WTC11 (cell line): ENCODE measurements around the gene EBF3.

Experiments used
- ATF1 ChIP-seq: sonication (generic); formaldehyde crosslinking; IDR thresholded peaks from 2 replicates; pipeline ENCODE4 v1.8.1; 2023; ENCODE audit warnings: mild to moderate bottlenecking, moderate library complexity, missing genetic modification reagents
- FOXP1 ChIP-seq: sonication (generic); formaldehyde crosslinking; IDR thresholded peaks from 2 replicates; pipeline ENCODE4 v1.8.0; 2022; ENCODE audit warnings: missing genetic modification reagents, mild to moderate bottlenecking, moderate library complexity, borderline replicate concordance
- KAT7 ChIP-seq: sonication (generic); formaldehyde crosslinking; IDR thresholded peaks from 2 replicates; pipeline ENCODE4 v1.8.1; 2023; ENCODE audit warnings: missing genetic modification reagents, mild to moderate bottlenecking, borderline replicate concordance
- TF ChIP-seq, protein P1 (sequence below): fragments of 200-600 bp; IDR thresholded peaks from 2 replicates; pipeline ENCODE4 v1.8.0; 2022; ENCODE audit warnings: antibody characterized with exemption
- TF ChIP-seq, protein P2 (sequence below): sonication (generic); formaldehyde crosslinking; IDR thresholded peaks from 2 replicates; pipeline ENCODE4 v1.8.0; 2022; ENCODE audit warnings: mild to moderate bottlenecking, missing genetic modification reagents
- TF ChIP-seq, protein P3 (sequence below): sonication (generic); formaldehyde crosslinking; IDR thresholded peaks from 2 replicates; pipeline ENCODE4 v1.8.1; 2023; ENCODE audit warnings: mild to moderate bottlenecking, missing genetic modification reagents, moderate library complexity
- TF ChIP-seq, protein P4 (sequence below): sonication (generic); formaldehyde crosslinking; IDR thresholded peaks from 2 replicates; pipeline ENCODE4 v1.8.0; 2022; ENCODE audit warnings: mild to moderate bottlenecking, missing genetic modification reagents
- TF ChIP-seq, protein P5 (sequence below): sonication (generic); formaldehyde crosslinking; IDR thresholded peaks from 2 replicates; pipeline ENCODE4 v1.8.1; 2023; ENCODE audit warnings: mild to moderate bottlenecking, missing genetic modification reagents
- TF ChIP-seq, protein P6 (sequence below): sonication (generic); formaldehyde crosslinking; conservative IDR thresholded peaks from 2 replicates; pipeline ENCODE4 v1.8.1; 2023; ENCODE audit warnings: mild to moderate bottlenecking, low read depth, missing genetic modification reagents, moderate library complexity

DNA sequence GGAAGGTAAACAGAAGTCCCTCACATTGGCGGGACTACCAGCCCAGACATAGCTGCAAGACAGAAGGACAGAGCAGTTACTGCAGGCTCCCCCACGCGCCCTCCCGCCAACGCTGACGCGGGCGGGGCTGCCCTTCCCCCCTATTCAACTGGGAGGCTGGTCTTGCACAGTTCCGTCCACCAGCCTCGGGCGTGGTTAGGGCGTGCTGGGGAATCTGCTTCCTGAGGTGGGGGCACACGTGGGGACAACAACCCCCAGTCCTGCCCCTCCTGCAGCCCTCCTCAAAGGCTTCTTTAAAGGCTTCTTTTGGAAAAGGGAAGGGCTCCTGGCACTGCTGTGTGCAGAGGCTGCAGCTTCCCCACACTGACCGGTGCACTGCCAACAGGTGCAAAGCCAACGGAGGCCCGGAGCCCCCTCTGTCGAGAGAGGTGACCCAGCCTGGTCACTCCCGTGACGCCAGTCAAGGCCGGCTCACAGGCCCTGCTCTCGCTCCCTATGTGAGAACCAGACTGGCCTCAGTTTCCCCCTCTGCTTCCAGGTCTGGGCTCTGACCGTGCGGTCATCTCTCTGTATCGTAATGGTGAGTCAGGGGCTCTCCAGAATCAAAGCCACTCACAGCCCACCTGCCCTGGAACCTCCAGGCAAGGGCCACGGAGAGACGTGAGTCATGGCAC lies 126.0 kb downstream of the EBF3 start:
- TF ChIP-seq, protein P1, sequence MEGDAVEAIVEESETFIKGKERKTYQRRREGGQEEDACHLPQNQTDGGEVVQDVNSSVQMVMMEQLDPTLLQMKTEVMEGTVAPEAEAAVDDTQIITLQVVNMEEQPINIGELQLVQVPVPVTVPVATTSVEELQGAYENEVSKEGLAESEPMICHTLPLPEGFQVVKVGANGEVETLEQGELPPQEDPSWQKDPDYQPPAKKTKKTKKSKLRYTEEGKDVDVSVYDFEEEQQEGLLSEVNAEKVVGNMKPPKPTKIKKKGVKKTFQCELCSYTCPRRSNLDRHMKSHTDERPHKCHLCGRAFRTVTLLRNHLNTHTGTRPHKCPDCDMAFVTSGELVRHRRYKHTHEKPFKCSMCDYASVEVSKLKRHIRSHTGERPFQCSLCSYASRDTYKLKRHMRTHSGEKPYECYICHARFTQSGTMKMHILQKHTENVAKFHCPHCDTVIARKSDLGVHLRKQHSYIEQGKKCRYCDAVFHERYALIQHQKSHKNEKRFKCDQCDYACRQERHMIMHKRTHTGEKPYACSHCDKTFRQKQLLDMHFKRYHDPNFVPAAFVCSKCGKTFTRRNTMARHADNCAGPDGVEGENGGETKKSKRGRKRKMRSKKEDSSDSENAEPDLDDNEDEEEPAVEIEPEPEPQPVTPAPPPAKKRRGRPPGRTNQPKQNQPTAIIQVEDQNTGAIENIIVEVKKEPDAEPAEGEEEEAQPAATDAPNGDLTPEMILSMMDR = no peak
- TF ChIP-seq ATF1 (CRISPR knock-in tag) = no peak
- TF ChIP-seq KAT7 (CRISPR knock-in tag) = no peak
- TF ChIP-seq, protein P2, sequence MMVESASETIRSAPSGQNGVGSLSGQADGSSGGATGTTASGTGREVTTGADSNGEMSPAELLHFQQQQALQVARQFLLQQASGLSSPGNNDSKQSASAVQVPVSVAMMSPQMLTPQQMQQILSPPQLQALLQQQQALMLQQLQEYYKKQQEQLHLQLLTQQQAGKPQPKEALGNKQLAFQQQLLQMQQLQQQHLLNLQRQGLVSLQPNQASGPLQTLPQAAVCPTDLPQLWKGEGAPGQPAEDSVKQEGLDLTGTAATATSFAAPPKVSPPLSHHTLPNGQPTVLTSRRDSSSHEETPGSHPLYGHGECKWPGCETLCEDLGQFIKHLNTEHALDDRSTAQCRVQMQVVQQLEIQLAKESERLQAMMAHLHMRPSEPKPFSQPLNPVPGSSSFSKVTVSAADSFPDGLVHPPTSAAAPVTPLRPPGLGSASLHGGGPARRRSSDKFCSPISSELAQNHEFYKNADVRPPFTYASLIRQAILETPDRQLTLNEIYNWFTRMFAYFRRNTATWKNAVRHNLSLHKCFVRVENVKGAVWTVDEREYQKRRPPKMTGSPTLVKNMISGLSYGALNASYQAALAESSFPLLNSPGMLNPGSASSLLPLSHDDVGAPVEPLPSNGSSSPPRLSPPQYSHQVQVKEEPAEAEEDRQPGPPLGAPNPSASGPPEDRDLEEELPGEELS (CRISPR knock-in tag) = no peak
- no peak for TF ChIP-seq FOXP1 (CRISPR knock-in tag)
- TF ChIP-seq, protein P3, sequence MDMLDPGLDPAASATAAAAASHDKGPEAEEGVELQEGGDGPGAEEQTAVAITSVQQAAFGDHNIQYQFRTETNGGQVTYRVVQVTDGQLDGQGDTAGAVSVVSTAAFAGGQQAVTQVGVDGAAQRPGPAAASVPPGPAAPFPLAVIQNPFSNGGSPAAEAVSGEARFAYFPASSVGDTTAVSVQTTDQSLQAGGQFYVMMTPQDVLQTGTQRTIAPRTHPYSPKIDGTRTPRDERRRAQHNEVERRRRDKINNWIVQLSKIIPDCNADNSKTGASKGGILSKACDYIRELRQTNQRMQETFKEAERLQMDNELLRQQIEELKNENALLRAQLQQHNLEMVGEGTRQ (CRISPR knock-in tag) = no peak
- TF ChIP-seq, protein P4, sequence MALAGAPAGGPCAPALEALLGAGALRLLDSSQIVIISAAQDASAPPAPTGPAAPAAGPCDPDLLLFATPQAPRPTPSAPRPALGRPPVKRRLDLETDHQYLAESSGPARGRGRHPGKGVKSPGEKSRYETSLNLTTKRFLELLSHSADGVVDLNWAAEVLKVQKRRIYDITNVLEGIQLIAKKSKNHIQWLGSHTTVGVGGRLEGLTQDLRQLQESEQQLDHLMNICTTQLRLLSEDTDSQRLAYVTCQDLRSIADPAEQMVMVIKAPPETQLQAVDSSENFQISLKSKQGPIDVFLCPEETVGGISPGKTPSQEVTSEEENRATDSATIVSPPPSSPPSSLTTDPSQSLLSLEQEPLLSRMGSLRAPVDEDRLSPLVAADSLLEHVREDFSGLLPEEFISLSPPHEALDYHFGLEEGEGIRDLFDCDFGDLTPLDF (CRISPR knock-in tag) = no peak
- TF ChIP-seq, protein P5, sequence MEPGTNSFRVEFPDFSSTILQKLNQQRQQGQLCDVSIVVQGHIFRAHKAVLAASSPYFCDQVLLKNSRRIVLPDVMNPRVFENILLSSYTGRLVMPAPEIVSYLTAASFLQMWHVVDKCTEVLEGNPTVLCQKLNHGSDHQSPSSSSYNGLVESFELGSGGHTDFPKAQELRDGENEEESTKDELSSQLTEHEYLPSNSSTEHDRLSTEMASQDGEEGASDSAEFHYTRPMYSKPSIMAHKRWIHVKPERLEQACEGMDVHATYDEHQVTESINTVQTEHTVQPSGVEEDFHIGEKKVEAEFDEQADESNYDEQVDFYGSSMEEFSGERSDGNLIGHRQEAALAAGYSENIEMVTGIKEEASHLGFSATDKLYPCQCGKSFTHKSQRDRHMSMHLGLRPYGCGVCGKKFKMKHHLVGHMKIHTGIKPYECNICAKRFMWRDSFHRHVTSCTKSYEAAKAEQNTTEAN (CRISPR knock-in tag) = no peak
- TF ChIP-seq, protein P6, sequence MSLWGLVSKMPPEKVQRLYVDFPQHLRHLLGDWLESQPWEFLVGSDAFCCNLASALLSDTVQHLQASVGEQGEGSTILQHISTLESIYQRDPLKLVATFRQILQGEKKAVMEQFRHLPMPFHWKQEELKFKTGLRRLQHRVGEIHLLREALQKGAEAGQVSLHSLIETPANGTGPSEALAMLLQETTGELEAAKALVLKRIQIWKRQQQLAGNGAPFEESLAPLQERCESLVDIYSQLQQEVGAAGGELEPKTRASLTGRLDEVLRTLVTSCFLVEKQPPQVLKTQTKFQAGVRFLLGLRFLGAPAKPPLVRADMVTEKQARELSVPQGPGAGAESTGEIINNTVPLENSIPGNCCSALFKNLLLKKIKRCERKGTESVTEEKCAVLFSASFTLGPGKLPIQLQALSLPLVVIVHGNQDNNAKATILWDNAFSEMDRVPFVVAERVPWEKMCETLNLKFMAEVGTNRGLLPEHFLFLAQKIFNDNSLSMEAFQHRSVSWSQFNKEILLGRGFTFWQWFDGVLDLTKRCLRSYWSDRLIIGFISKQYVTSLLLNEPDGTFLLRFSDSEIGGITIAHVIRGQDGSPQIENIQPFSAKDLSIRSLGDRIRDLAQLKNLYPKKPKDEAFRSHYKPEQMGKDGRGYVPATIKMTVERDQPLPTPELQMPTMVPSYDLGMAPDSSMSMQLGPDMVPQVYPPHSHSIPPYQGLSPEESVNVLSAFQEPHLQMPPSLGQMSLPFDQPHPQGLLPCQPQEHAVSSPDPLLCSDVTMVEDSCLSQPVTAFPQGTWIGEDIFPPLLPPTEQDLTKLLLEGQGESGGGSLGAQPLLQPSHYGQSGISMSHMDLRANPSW (CRISPR knock-in tag) = no peak
